Chondrocyte (in vitro differentiated cells): Measurements from ENCODE around the gene OR11A1. TPM values are rescaled to one million over a fixed set of nuclear protein-coding genes. Genes with fewer than 3 reads are reported as not detected.

ENCODE experiments used
- DNase-seq: peaks from one replicate; pipeline ENCODE4 v3.0.0; 2021; ENCODE audit warnings: mixed read lengths, low spot score
- H3K27ac Mint-ChIP-seq: one replicate; pipeline ENCODE4 v1.8.0; 2021; ENCODE audit warnings: mild to moderate bottlenecking, moderate library complexity, mixed read lengths; ENCODE audit not compliant: unreplicated experiment
- H3K27me3 Mint-ChIP-seq: 2 replicates; pipeline ENCODE4 v1.8.0; 2021; ENCODE audit warnings: low read depth, mixed read lengths
- H3K36me3 Mint-ChIP-seq: 2 replicates; pipeline ENCODE4 v1.8.0; 2021; ENCODE audit warnings: low read depth, mixed read lengths
- H3K4me1 Mint-ChIP-seq: 2 replicates; pipeline ENCODE4 v1.8.0; 2021; ENCODE audit warnings: low read depth, mild to moderate bottlenecking, mixed read lengths
- H3K4me3 Mint-ChIP-seq: one replicate; pipeline ENCODE4 v1.8.0; 2021; ENCODE audit warnings: mild to moderate bottlenecking, moderate library complexity, mixed read lengths; ENCODE audit not compliant: unreplicated experiment
- H3K9me3 Mint-ChIP-seq: 2 replicates; pipeline ENCODE4 v1.8.0; 2021; ENCODE audit warnings: low read depth, mixed read lengths
- CTCF ChIP-seq: fragments of 200-600 bp; sonication (generic); IDR thresholded peaks from 2 replicates; pipeline ENCODE4 v1.5.0; 2021; ENCODE audit warnings: antibody characterized with exemption, mild to moderate bottlenecking, moderate library complexity
- total RNA-seq: library from RNA; stranded (reverse); gene quantifications from 3 replicates; pipeline ENCODE4 v1.2.1, GENCODE V29; 2021

The OR11A1 gene
- total RNA-seq, 1 donor from 2014 or later = not detected

GRCh38 chr6:29424168-29424567, 32.7 kb downstream of the OR11A1 start:
- no peaks in the 10 kb centered on the region for H3K27me3 Mint-ChIP-seq
- H3K27ac Mint-ChIP-seq = peak overlapping the region; percentile 25
- no peaks in the 10 kb centered on the region for H3K36me3 Mint-ChIP-seq
- peaks cover 11% of the 10 kb centered on the region for H3K9me3 Mint-ChIP-seq
- H3K4me1 Mint-ChIP-seq = peaks cover 26% of the 10 kb centered on the region
- no peak for TF ChIP-seq CTCF
- no peak overlapping the region for H3K4me3 Mint-ChIP-seq
- DNase-seq = no peak

- H3K4me1 Mint-ChIP-seq = peaks cover 31% of the 10 kb centered on the region
- peaks cover 3% of the 10 kb centered on the region for H3K27me3 Mint-ChIP-seq
- no peaks in the 10 kb centered on the region for H3K36me3 Mint-ChIP-seq
- peak overlapping the region; percentile 93 for H3K27ac Mint-ChIP-seq
- peaks cover 3% of the 10 kb centered on the region for H3K9me3 Mint-ChIP-seq
- H3K4me3 Mint-ChIP-seq = peak overlapping the region; percentile 20
- no peak for TF ChIP-seq CTCF
- no peak for DNase-seq
Measured at GRCh38 chr6:29419516-29419915, 37.4 kb downstream of the OR11A1 start.

DNA sequence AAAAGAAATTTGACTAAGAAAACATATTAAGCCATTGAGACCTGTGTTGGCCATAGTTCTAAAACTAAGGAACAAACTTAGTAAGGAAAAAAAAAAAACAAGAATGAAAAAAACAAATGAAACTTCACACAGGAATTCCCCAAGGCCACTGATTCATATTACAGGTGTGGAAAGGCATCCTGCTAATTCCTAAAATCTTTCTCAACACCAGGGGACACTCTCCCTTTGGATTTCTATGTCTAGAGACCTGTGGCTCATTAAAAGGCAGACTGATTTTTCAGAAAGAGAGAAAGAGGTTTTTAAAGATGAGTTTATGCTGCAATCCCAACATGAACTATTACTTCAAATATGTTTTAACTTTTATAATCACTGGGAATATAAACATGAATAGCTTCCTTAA, 42.3 kb downstream of the OR11A1 start, which contains the start of gene OR12D1:
Gene OR12D1 (plus strand): TSS at position 341 of the 400 bp plus-strand sequence.
- no peak for DNase-seq
- peak; percentile 69 for TF ChIP-seq CTCF
- peaks cover 26% of the 10 kb centered on the region for H3K9me3 Mint-ChIP-seq
- H3K27ac Mint-ChIP-seq = no peak within 1 kb of the TSS
- H3K36me3 Mint-ChIP-seq = peaks cover 2% of the 10 kb centered on the region
- no peak within 1 kb of the TSS for H3K4me3 Mint-ChIP-seq
- peaks cover 5% of the 10 kb centered on the region for H3K27me3 Mint-ChIP-seq
- peaks cover 18% of the 10 kb centered on the region for H3K4me1 Mint-ChIP-seq

DNA sequence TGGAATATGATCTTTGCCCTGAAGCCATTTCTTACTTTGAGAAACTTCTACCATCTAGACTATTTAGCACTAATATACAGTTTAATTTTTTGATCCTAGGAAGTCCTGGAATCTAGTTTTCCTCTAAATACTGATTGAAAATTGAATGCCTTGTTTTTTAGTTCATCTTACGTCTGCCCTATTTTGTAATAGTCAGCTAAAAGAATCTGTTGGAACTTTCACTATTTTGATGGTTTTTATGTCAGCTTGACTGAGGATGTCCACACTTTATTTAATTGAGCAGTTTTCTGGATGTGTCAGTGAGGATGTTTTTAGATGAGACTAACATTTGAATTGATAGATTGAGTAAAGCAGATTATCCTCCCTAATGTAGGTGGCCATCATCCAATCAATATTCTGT, 53.1 kb downstream of the OR11A1 start:
- Mint-ChIP-seq H3K4me1 (no peaks in the 10 kb centered on the region), H3K36me3 (no peaks in the 10 kb centered on the region), H3K27me3 (peaks cover 10% of the 10 kb centered on the region), H3K4me3 (no peak overlapping the region), H3K27ac (no peak overlapping the region), H3K9me3 (peaks cover 9% of the 10 kb centered on the region)
- DNase-seq = no peak
- no peak for TF ChIP-seq CTCF

DNA sequence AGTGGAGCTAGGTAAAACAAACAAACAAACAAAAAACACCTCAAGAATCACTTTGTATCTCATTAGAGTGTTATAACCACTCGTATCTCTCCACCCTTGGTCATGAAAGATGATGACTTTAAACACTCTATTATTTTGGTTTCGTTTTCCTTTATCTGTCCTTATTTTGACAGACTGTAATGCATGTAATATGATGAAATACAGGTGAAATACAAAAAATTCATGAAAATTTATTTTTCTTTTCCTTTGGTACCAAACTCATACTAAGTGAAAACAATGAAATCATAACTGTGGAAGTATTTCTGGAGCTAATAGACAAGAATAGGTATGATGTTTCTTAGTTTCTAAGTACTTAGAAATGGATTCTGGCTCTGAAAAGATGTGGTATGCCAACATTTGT, 57.3 kb downstream of the OR11A1 start:
- no peak for TF ChIP-seq CTCF
- Mint-ChIP-seq H3K4me1 (no peaks in the 10 kb centered on the region), H3K27me3 (peaks cover 29% of the 10 kb centered on the region), H3K36me3 (no peaks in the 10 kb centered on the region), H3K27ac (no peak overlapping the region), H3K9me3 (no peaks in the 10 kb centered on the region), H3K4me3 (no peak overlapping the region)
- no peak for DNase-seq
